Ovary (tissue), 3 donors: ENCODE data around the gene KCNIP4.

Experiments
- CTCF ChIP-seq, 3 donors: fragments of 450-650 bp in 2 of 3; fragments of 200-600 bp in 1 of 3; IDR thresholded peaks; one replicate each; pipeline versions ENCODE4 v1.5.1 to v1.8.0; 2016 to 2022; ENCODE audit warnings: antibody characterized with exemption in 3 of 3, mild to moderate bottlenecking in 1 of 3
- EP300 ChIP-seq: sonication (generic); formaldehyde crosslinking; IDR thresholded peaks from one replicate; pipeline ENCODE4 v1.6.1; 2017; ENCODE audit warnings: antibody characterized with exemption
- POLR2A ChIP-seq: fragments of 450-650 bp; IDR thresholded peaks from one replicate; pipeline ENCODE4 v1.6.1; 2017; ENCODE audit warnings: antibody characterized with exemption, mild to moderate bottlenecking, moderate library complexity
- donor health status: DM: no; HTN: no; CAD: no.

- TF ChIP-seq POLR2A: no peak
- no peak for TF ChIP-seq CTCF (IDR thresholded peaks at IDR 0.05)
- TF ChIP-seq EP300: no peak
These were observed 534.7 kb downstream of the KCNIP4 start for GRCh38 chr4:21413807-21414370.
